ENCODE data around the gene KCNH3.
"Not testable (repeated sequence)": the region's sequence is repeated elsewhere in the genome, so short reads cannot be mapped to it uniquely, and the experiment has no call there.

Gene KCNH3

GRCh38 chr12:49531745-49532144 lies 7.1 kb upstream of the KCNH3 start:
- no peak for DNase-seq

- no peak for DNase-seq
Observed at GRCh38 chr12:49533331-49533730, 5.5 kb upstream of the KCNH3 start.

GRCh38 chr12:49534122-49534521 lies 4.7 kb upstream of the KCNH3 start:
- DNase-seq = not testable (repeated sequence)

GRCh38 chr12:49534731-49535278 lies 4.0 kb upstream of the KCNH3 start:
- no peak for DNase-seq

GRCh38 chr12:49535921-49536525 lies 2.8 kb upstream of the KCNH3 start:
- no peak for DNase-seq

GRCh38 chr12:49536526-49537071 lies 2.2 kb upstream of the KCNH3 start:
- DNase-seq = no peak

GRCh38 chr12:49537231-49537751 lies 1.5 kb upstream of the KCNH3 start:
- DNase-seq = no peak

- no peak for DNase-seq
Observed at GRCh38 chr12:49537752-49538509, 899 bp upstream of the KCNH3 start.

- DNase-seq = no peak
Observed at GRCh38 chr12:49539406-49540228, 787 bp downstream of the KCNH3 start.

- no peak for DNase-seq
Observed at GRCh38 chr12:49540229-49541139, 1.7 kb downstream of the KCNH3 start.

- DNase-seq = no peak
Observed at GRCh38 chr12:49541140-49541861, 2.5 kb downstream of the KCNH3 start.

GRCh38 chr12:49541911-49542505 lies 3.2 kb downstream of the KCNH3 start:
- DNase-seq = no peak

GRCh38 chr12:49542592-49543160 lies 3.8 kb downstream of the KCNH3 start:
- no peak for DNase-seq

- no peak for DNase-seq
Observed at GRCh38 chr12:49543221-49543913, 4.5 kb downstream of the KCNH3 start.

- no peak for DNase-seq
Observed at GRCh38 chr12:49543914-49544815, 5.3 kb downstream of the KCNH3 start.

GRCh38 chr12:49545815-49546214 lies 7.0 kb downstream of the KCNH3 start:
- DNase-seq = no peak

GRCh38 chr12:49546481-49546880 lies 7.7 kb downstream of the KCNH3 start:
- DNase-seq = no peak

- no peak for DNase-seq
Observed at GRCh38 chr12:49547090-49547690, 8.4 kb downstream of the KCNH3 start.

Data from activated CD4-positive, alpha-beta T cell treated with anti-CD3 and anti-CD28 coated beads for 1 hour (primary cell).